Keratinocyte (primary cell): Measurements from ENCODE around the gene OTP. TPM values are rescaled to one million over a fixed set of nuclear protein-coding genes. Genes with fewer than 3 reads are reported as not detected.

Experiments
- DNase-seq: peaks from one replicate; pipeline ENCODE4 v3.0.0-alpha.2; 2011; ENCODE audit warnings: low read depth, missing footprints, low spot score
- FAIRE-seq: peaks from 2 replicates; lab custom pipeline; 2011; peaks lifted over from hg19 to GRCh38; lab: Jason Lieb, UNC
- H2AFZ ChIP-seq: 2 replicates; pipeline ENCODE4 v1.6.0; 2012; ENCODE audit warnings: low read length, control low read depth, inconsistent platforms; ENCODE audit not compliant: control insufficient read depth
- H3K27ac ChIP-seq: 2 replicates; pipeline ENCODE4 v1.5.1; 2011; ENCODE audit warnings: low read length; ENCODE audit not compliant: control insufficient read depth, insufficient read depth
- H3K27me3 ChIP-seq: 3 replicates; pipeline ENCODE4 v1.6.0; 2011; ENCODE audit warnings: low read length; ENCODE audit not compliant: control insufficient read depth, insufficient read depth; ENCODE audit errors: extremely low read depth
- H3K36me3 ChIP-seq, 2 experiments: 2 replicates in 1 of 2; 3 replicates in 1 of 2; pipeline ENCODE4 v1.5.1; 2011; ENCODE audit warnings: low read length in 2 of 2, mild to moderate bottlenecking in 1 of 2; ENCODE audit not compliant: control insufficient read depth in 2 of 2, insufficient read depth in 2 of 2; ENCODE audit errors: extremely low read depth in 1 of 2
- H3K4me1 ChIP-seq: 3 replicates; pipeline ENCODE4 v1.5.1; 2011; ENCODE audit warnings: low read length; ENCODE audit not compliant: control insufficient read depth, insufficient read depth; ENCODE audit errors: extremely low read depth
- H3K4me2 ChIP-seq: 3 replicates; pipeline ENCODE4 v1.6.0; 2011; ENCODE audit warnings: low read depth, low read length; ENCODE audit not compliant: control insufficient read depth, insufficient read depth; ENCODE audit errors: extremely low read depth
- H3K4me3 ChIP-seq, 3 experiments: fragments of 200-600 bp in 1 of 3; sonication (generic) in 1 of 3; 2 replicates in 2 of 3; 3 replicates in 1 of 3; pipeline ENCODE4 v1.5.1; 2011 to 2016; ENCODE audit warnings: low read length in 3 of 3, mild to moderate bottlenecking in 3 of 3, control low read depth in 2 of 3, inconsistent platforms in 1 of 3, low read depth in 1 of 3, mixed read lengths in 1 of 3, mixed run types in 1 of 3, moderate library complexity in 1 of 3; ENCODE audit not compliant: control insufficient read depth in 2 of 3, insufficient read depth in 2 of 3; ENCODE audit errors: extremely low read depth in 1 of 3
- H3K79me2 ChIP-seq: 2 replicates; pipeline ENCODE4 v1.6.0; 2012; ENCODE audit warnings: low read length; ENCODE audit not compliant: control insufficient read depth, insufficient read depth
- H3K9ac ChIP-seq: 3 replicates; pipeline ENCODE4 v1.6.0; 2011; ENCODE audit warnings: low read length; ENCODE audit not compliant: control insufficient read depth, insufficient read depth; ENCODE audit errors: extremely low read depth
- H3K9me1 ChIP-seq: 3 replicates; pipeline ENCODE4 v1.6.0; 2011; ENCODE audit warnings: low read length; ENCODE audit not compliant: control insufficient read depth, insufficient read depth; ENCODE audit errors: extremely low read depth
- H3K9me3 ChIP-seq: 2 replicates; pipeline ENCODE4 v1.5.1; 2012; ENCODE audit warnings: low read depth, low read length; ENCODE audit not compliant: control insufficient read depth
- H4K20me1 ChIP-seq: 3 replicates; pipeline ENCODE4 v1.6.0; 2011; ENCODE audit warnings: low read length; ENCODE audit not compliant: control insufficient read depth, insufficient read depth; ENCODE audit errors: extremely low read depth
- CTCF ChIP-seq, 3 experiments: IDR thresholded peaks in 1 of 3; conservative IDR thresholded peaks in 1 of 3; optimal IDR thresholded peaks in 1 of 3; 2 replicates in 2 of 3; 3 replicates in 1 of 3; pipeline versions ENCODE3 to v1.5.1; 2011; ENCODE audit warnings: low read length in 3 of 3, mild to moderate bottlenecking in 3 of 3, moderate library complexity in 2 of 3, control low read depth in 1 of 3, inconsistent platforms in 1 of 3; ENCODE audit not compliant: insufficient read depth in 2 of 3; ENCODE audit errors: extremely low read depth in 1 of 3
- EZH2 ChIP-seq: IDR thresholded peaks from one replicate; pipeline ENCODE4 v1.6.1; 2012; ENCODE audit warnings: inconsistent platforms, mild to moderate bottlenecking, low read length, moderate library complexity
- dilution Hi-C: fragments of 300-500 bp; cut with MboI; formaldehyde crosslinking; loops from one replicate; pipeline ENCODE4 v1.7.0; 2020; ENCODE audit warnings: low sequenced_read_pairs; ENCODE audit not compliant: extremely low pct_ligation_motif_present
- polyA plus RNA-seq, 5 experiments: library from polyadenylated mRNA; depleted of rRNA in 3 of 5; stranded (reverse) in 3 of 5; stranded (forward) in 1 of 5; unstranded in 1 of 5; fragments of >200 nt; gene quantifications; 1 replicate in 1 of 5; 2 replicates in 3 of 5; 3 replicates in 1 of 5; pipeline versions ENCODE4 v1.2.1 to v1.2.3, GENCODE V29; 2011 to 2012; ENCODE audit warnings: missing spikeins in 2 of 5, low read depth in 1 of 5, low replicate concordance in 1 of 5

Gene OTP
- polyA plus RNA-seq, 1 donor (not counting 4 experiments of a cell fraction or from before 2014, with no cell fraction given): not detected

- no peaks in the 10 kb centered on the region for H3K36me3 ChIP-seq
- H3K4me3 ChIP-seq: no peak overlapping the region
- no peaks in the 10 kb centered on the region for H4K20me1 ChIP-seq
- no peak overlapping the region for H2AFZ ChIP-seq
- DNase-seq (no peak), FAIRE-seq (no peak)
- no peaks in the 10 kb centered on the region for H3K27me3 ChIP-seq
- H3K79me2 ChIP-seq: no peaks in the 10 kb centered on the region
- no peaks in the 10 kb centered on the region for H3K9me3 ChIP-seq
- dilution Hi-C loops: no loop called here
- no peak for TF ChIP-seq CTCF (optimal IDR thresholded peaks at IDR 0.05 in 1 of 3, IDR thresholded peaks at IDR 0.05 in 1 of 3, conservative IDR thresholded peaks at IDR 0.05 in 1 of 3; ENCODE audit: extremely low read depth in 1 of 3, insufficient read depth in 2 of 3, low read length in 3 of 3)
- H3K9me1 ChIP-seq: no peaks in the 10 kb centered on the region
- no peak overlapping the region for H3K27ac ChIP-seq
- no peak overlapping the region for H3K4me2 ChIP-seq
- no peak overlapping the region for H3K9ac ChIP-seq
- H3K4me1 ChIP-seq: no peaks in the 10 kb centered on the region
These were observed 38.8 kb downstream of the OTP start for GRCh38 chr5:77599679-77600078.

GRCh38 chr5:77590347-77590746 lies 48.2 kb downstream of the OTP start:
- H3K79me2 ChIP-seq: no peaks in the 10 kb centered on the region
- no peak overlapping the region for H3K9ac ChIP-seq
- DNase-seq (no peak), FAIRE-seq (no peak)
- H3K4me1 ChIP-seq: no peaks in the 10 kb centered on the region
- H4K20me1 ChIP-seq: no peaks in the 10 kb centered on the region
- no peak overlapping the region for H3K27ac ChIP-seq
- dilution Hi-C loops: no loop called here
- H2AFZ ChIP-seq: no peak overlapping the region
- H3K36me3 ChIP-seq: no peaks in the 10 kb centered on the region
- no peak overlapping the region for H3K4me3 ChIP-seq
- TF ChIP-seq EZH2: no peak
- TF ChIP-seq CTCF (optimal IDR thresholded peaks at IDR 0.05 in 1 of 3, IDR thresholded peaks at IDR 0.05 in 1 of 3, conservative IDR thresholded peaks at IDR 0.05 in 1 of 3; ENCODE audit: extremely low read depth in 1 of 3, insufficient read depth in 2 of 3, low read length in 3 of 3): no peak
- no peak overlapping the region for H3K4me2 ChIP-seq
- H3K27me3 ChIP-seq: peaks cover 5% of the 10 kb centered on the region
- H3K9me1 ChIP-seq: no peaks in the 10 kb centered on the region
- no peaks in the 10 kb centered on the region for H3K9me3 ChIP-seq
